ENCODE data around the gene LRP8. TPM values are rescaled to one million over a fixed set of nuclear protein-coding genes. Genes with fewer than 3 reads are reported as not detected.
"Not testable (repeated sequence)": the region's sequence is repeated elsewhere in the genome, so short reads cannot be mapped to it uniquely, and the experiment has no call there.

The LRP8 gene
- total and polyA plus RNA-seq, 2 of the 4 experiments (the other 2 are of a cell fraction), result 12.0 to 12.1 TPM

GRCh38 chr1:53284224-53285020 is 43.4 kb downstream of the LRP8 start:
- ChIA-PET POLR2A (ENCODE audit: unreplicated experiment) (no interaction called here), CTCF (no interaction called here)
- Histone ChIP-seq H3K9me1 (ENCODE audit: insufficient read depth, low read length) (peaks cover 3% of the 10 kb centered on the region; the same call in 1 of the 2 replicates), H4K91ac (ENCODE audit: insufficient read depth, low read depth, low read length) (no peak overlapping the region), H3K14ac (replicated peaks; ENCODE audit: low read depth, low read length) (no peak overlapping the region), H4K8ac (ENCODE audit: low read depth in 2 of 2, low read length in 2 of 2) (no peak overlapping the region), H2AFZ (replicated peaks; ENCODE audit: low read length, poor library complexity) (no peak overlapping the region), H3K9me3 (ENCODE audit: control insufficient read depth, insufficient read depth, low read length) (no peaks in the 10 kb centered on the region), H3K9ac (ENCODE audit: low read depth, low read length) (no peak overlapping the region), H3K4me1 (ENCODE audit: control insufficient read depth, insufficient read depth, low read length) (no peaks in the 10 kb centered on the region), H3K4me3 (ENCODE audit: insufficient read depth, low read depth, low read length) (no peak overlapping the region), H2AK5ac (ENCODE audit: low read depth, low read length) (no peak overlapping the region), H2BK20ac (ENCODE audit: low read depth, low read length) (no peak overlapping the region), H3K4ac (ENCODE audit: low read depth, low read length) (no peak overlapping the region), H2BK5ac (ENCODE audit: low read depth, low read length, poor library complexity, severe bottlenecking) (no peak overlapping the region), H3K23ac (ENCODE audit: low read depth, low read length) (no peak overlapping the region), H4K20me1 (ENCODE audit: insufficient read depth, low read length) (no peaks in the 10 kb centered on the region), H3K27ac (ENCODE audit: insufficient read depth, low read length) (no peak overlapping the region), H2BK15ac (ENCODE audit: low read depth, low read length) (no peak overlapping the region), H3K36me3 (ENCODE audit: control insufficient read depth, insufficient read depth, low read length) (peaks cover under 1% of the 10 kb centered on the region; the same call in 1 of the 2 replicates), H3K4me2 (ENCODE audit: low read depth, low read length) (no peak overlapping the region), H3K18ac (ENCODE audit: low read depth, low read length) (no peak overlapping the region), H4K5ac (ENCODE audit: low read depth, low read length) (no peak overlapping the region), H2AK9ac (replicated peaks; ENCODE audit: low read depth, low read length, poor library complexity) (no peak overlapping the region), H3K27me3 (ENCODE audit: control insufficient read depth, insufficient read depth, low read length) (no peaks in the 10 kb centered on the region), H3K56ac (ENCODE audit: extremely low read depth, insufficient read depth, low read length) (no peak overlapping the region), H2BK120ac (ENCODE audit: low read depth, low read length) (no peak overlapping the region), H3K79me1 (ENCODE audit: low read depth in 1 of 2, low read length in 2 of 2) (no peaks in the 10 kb centered on the region)
- ATAC-seq (ENCODE audit: low read depth) (no peak), DNase-seq (no peak)
- intact Hi-C loops (cut with micrococcal nuclease), result no loop called here
- TF ChIP-seq POLR2A (IDR thresholded peaks at IDR 0.05; ENCODE audit: low read depth, low read length) (no peak), RAD21 (IDR thresholded peaks at IDR 0.05; ENCODE audit: low read length) (no peak), NFE2L2 (IDR thresholded peaks at IDR 0.05; ENCODE audit: low read depth, low read length) (no peak), MXI1 (IDR thresholded peaks at IDR 0.05; ENCODE audit: borderline replicate concordance, low read depth, low read length) (no peak), SMC3 (IDR thresholded peaks at IDR 0.05; ENCODE audit: low read depth, low read length) (no peak), USF2 (IDR thresholded peaks at IDR 0.05; ENCODE audit: low read depth, low read length) (no peak), MAZ (IDR thresholded peaks at IDR 0.05; ENCODE audit: borderline replicate concordance, low read depth, low read length) (no peak)
- WGBS, 2 experiments (ENCODE audit: extremely low coverage in 2 of 2, insufficient read length in 1 of 2), result 100% methylated on average over 1 of the region's 8 CpGs; no CpG with 5 or more reads in 1 of the 2 experiments
- in situ Hi-C loops (cut with MboI; ENCODE audit: low sequenced_read_pairs), result no loop called here
- no TSS peak for BruUV-seq (replicated peaks)
- dilution Hi-C loops (cut with HindIII; ENCODE audit: low sequenced_read_pairs, unreplicated experiment), result no loop called here

DNA sequence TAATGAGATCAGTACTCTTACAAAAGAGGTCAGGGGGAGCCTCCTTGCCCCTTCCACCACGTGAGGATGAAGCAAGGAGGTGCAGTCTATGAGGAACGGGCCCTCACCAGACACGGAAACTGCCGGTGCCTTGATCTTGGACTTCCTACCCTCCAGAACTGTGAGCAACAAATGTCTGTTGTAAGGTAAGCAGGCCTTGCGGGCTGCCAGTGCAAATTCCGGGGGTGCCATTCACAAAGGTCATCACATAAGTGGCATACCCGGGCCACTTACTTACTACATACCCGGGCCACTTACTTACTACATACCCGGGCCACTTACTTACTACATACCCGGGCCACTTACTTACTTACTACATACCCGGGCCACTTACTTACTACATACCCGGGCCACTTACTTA is 44.7 kb downstream of the LRP8 start:
- in situ Hi-C loops (cut with MboI; ENCODE audit: low sequenced_read_pairs); H2AFZ ChIP-seq (replicated peaks; ENCODE audit: low read length, poor library complexity); H3K14ac ChIP-seq (replicated peaks; ENCODE audit: low read depth, low read length); H2BK5ac ChIP-seq (ENCODE audit: low read depth, low read length, poor library complexity, severe bottlenecking); H2BK15ac ChIP-seq (ENCODE audit: low read depth, low read length); H3K36me3 ChIP-seq (ENCODE audit: control insufficient read depth, insufficient read depth, low read length); H4K5ac ChIP-seq (ENCODE audit: low read depth, low read length); H3K56ac ChIP-seq (ENCODE audit: extremely low read depth, insufficient read depth, low read length); H3K79me1 ChIP-seq (ENCODE audit: low read depth in 1 of 2, low read length in 2 of 2); CTCF ChIA-PET; dilution Hi-C loops (cut with HindIII; ENCODE audit: low sequenced_read_pairs, unreplicated experiment); H3K27ac ChIP-seq (ENCODE audit: insufficient read depth, low read length); H3K18ac ChIP-seq (ENCODE audit: low read depth, low read length); H3K4me1 ChIP-seq (ENCODE audit: control insufficient read depth, insufficient read depth, low read length); H3K9ac ChIP-seq (ENCODE audit: low read depth, low read length); H2AK9ac ChIP-seq (replicated peaks; ENCODE audit: low read depth, low read length, poor library complexity); BruUV-seq (replicated peaks); H3K27me3 ChIP-seq (ENCODE audit: control insufficient read depth, insufficient read depth, low read length); intact Hi-C loops (cut with micrococcal nuclease); H4K91ac ChIP-seq (ENCODE audit: insufficient read depth, low read depth, low read length); POLR2A ChIA-PET (ENCODE audit: unreplicated experiment); H3K9me3 ChIP-seq (ENCODE audit: control insufficient read depth, insufficient read depth, low read length); H2BK120ac ChIP-seq (ENCODE audit: low read depth, low read length); H2AK5ac ChIP-seq (ENCODE audit: low read depth, low read length); H3K4ac ChIP-seq (ENCODE audit: low read depth, low read length); H3K4me3 ChIP-seq (ENCODE audit: insufficient read depth, low read depth, low read length); H2BK20ac ChIP-seq (ENCODE audit: low read depth, low read length); H4K8ac ChIP-seq (ENCODE audit: low read depth in 2 of 2, low read length in 2 of 2); H3K4me2 ChIP-seq (ENCODE audit: low read depth, low read length); H3K23ac ChIP-seq (ENCODE audit: low read depth, low read length); H4K20me1 ChIP-seq (ENCODE audit: insufficient read depth, low read length); H3K9me1 ChIP-seq (ENCODE audit: insufficient read depth, low read length); DNase-seq; ATAC-seq (ENCODE audit: low read depth): not testable (repeated sequence)
- WGBS, 2 experiments (ENCODE audit: extremely low coverage in 2 of 2, insufficient read length in 1 of 2), result no CpG with 5 or more reads among the region's 12 CpGs

Data from IMR-90 (cell line).